ENCODE data around the gene TRIM24. TPM values are rescaled to one million over a fixed set of nuclear protein-coding genes. Genes with fewer than 3 reads are reported as not detected.

The TRIM24 gene
- total RNA-seq, 2 experiments from 2014 or later, result 17.5 to 26.8 TPM

GRCh38 chr7:138475377-138475776 lies 15.3 kb downstream of the TRIM24 start:
- Histone ChIP-seq H3K4me1 (ENCODE audit: insufficient read depth, low read length, poor library complexity, severe bottlenecking) (no peaks in the 10 kb centered on the region), H2AFZ (ENCODE audit: low read length) (no peak overlapping the region), H3K36me3 (ENCODE audit: insufficient read depth, low read length) (no peaks in the 10 kb centered on the region), H3K79me2 (ENCODE audit: insufficient read depth, low read depth, low read length) (peaks cover 20% of the 10 kb centered on the region; the same call in 1 of the 2 replicates), H3K9me3 (ENCODE audit: low read length) (no peaks in the 10 kb centered on the region), H3K9me2 (ENCODE audit: insufficient read depth, low read length) (no peaks in the 10 kb centered on the region), H3K4me3 (ENCODE audit: low read depth, low read length, poor library complexity, severe bottlenecking) (no peak overlapping the region), H3K27ac (ENCODE audit: low read depth, low read length, poor library complexity, severe bottlenecking) (no peak overlapping the region), H3K4me2 (ENCODE audit: low read length) (no peak overlapping the region), H4K20me1 (ENCODE audit: insufficient read depth, low read length) (peaks cover 18% of the 10 kb centered on the region)
- POLR2A ChIA-PET, result interaction anchor here (1.1 kb wide), 1 partner anchor 10 kb away, joined by 4 read pairs; no protein-coding TSS in a partner anchor
- CTCF ChIA-PET (ENCODE audit: unreplicated experiment), result no interaction called here
- no TSS peak for BruUV-seq (replicated peaks)
- TF ChIP-seq CTCF (conservative IDR thresholded peaks at IDR 0.05; ENCODE audit: low read length) (no peak), EZH2phosphoT487 (IDR thresholded peaks at IDR 0.05; ENCODE audit: borderline replicate concordance, low read depth, low read length) (no peak)
- intact Hi-C loops (cut with micrococcal nuclease; ENCODE audit: unreplicated experiment), result no loop called here
- DNase-seq (ENCODE audit: low spot score), result no peak

- POLR2A ChIA-PET, result interaction anchor here (1.1 kb wide), 1 partner anchor 15 kb away, joined by 3 read pairs; no protein-coding TSS in a partner anchor
Observed at GRCh38 chr7:138477081-138477578, 17.1 kb downstream of the TRIM24 start.

More at GRCh38 chr7:138477081-138477578, 17.1 kb downstream of the TRIM24 start:
- H4K20me1 ChIP-seq (ENCODE audit: insufficient read depth, low read length), result peaks cover 24% of the 10 kb centered on the region
- H2AFZ ChIP-seq (ENCODE audit: low read length), result no peak overlapping the region
- H3K27ac ChIP-seq (ENCODE audit: low read depth, low read length, poor library complexity, severe bottlenecking), result no peak overlapping the region
- no peak for DNase-seq (ENCODE audit: low spot score)
- TF ChIP-seq CTCF (conservative IDR thresholded peaks at IDR 0.05; ENCODE audit: low read length) (no peak), EZH2phosphoT487 (IDR thresholded peaks at IDR 0.05; ENCODE audit: borderline replicate concordance, low read depth, low read length) (no peak)
- no peaks in the 10 kb centered on the region for H3K9me2 ChIP-seq (ENCODE audit: insufficient read depth, low read length)
- H3K4me2 ChIP-seq (ENCODE audit: low read length), result no peak overlapping the region
- no TSS peak for BruUV-seq (replicated peaks)
- H3K79me2 ChIP-seq (ENCODE audit: insufficient read depth, low read depth, low read length), result peaks cover 24% of the 10 kb centered on the region
- no peaks in the 10 kb centered on the region for H3K9me3 ChIP-seq (ENCODE audit: low read length)
- CTCF ChIA-PET (ENCODE audit: unreplicated experiment), result no interaction called here
- no peak overlapping the region for H3K4me3 ChIP-seq (ENCODE audit: low read depth, low read length, poor library complexity, severe bottlenecking)
- intact Hi-C loops (cut with micrococcal nuclease; ENCODE audit: unreplicated experiment), result no loop called here
- H3K36me3 ChIP-seq (ENCODE audit: insufficient read depth, low read length), result no peaks in the 10 kb centered on the region
- no peaks in the 10 kb centered on the region for H3K4me1 ChIP-seq (ENCODE audit: insufficient read depth, low read length, poor library complexity, severe bottlenecking)
